ENCODE measurements around the gene NRG2. TPM values are rescaled to one million over a fixed set of nuclear protein-coding genes. Genes with fewer than 3 reads are reported as not detected.

The NRG2 gene
- polyA plus RNA-seq, 3 donors: 0.01 TPM; not detected in 2

DNA sequence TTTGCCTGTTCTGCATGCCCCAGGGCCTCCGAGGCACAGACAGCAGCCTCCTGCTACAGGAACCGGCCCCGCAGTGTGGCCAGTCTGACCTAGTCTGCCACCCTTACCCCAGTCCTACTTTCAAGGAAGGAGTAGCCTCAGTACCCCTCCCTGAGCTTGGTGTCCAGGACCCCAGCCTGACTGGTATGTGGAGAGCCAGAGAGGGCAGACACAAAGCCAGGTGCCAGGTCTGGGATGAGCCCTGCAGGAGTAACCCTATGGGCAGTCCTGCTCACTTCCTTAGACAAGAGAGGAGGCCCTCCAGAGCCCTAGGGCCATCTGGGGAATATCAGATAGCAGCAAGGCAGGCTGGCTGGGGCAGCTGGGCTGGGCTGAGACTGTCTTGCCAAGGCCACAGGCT lies 67.8 kb downstream of the NRG2 start:
- Mint-ChIP-seq H3K36me3 (no peaks in the 10 kb centered on the region), H3K4me3 (no peak overlapping the region), H3K4me1 (no peaks in the 10 kb centered on the region), H3K9me3 (peaks cover 0 to 1% (median 0%) of the 10 kb centered on the region in 7 donors), H3K27me3 (ENCODE audit: low read depth in 3 of 3) (peaks cover 9 to 24% (median 18%) of the 10 kb centered on the region in 3 donors), H3K27ac (no peak overlapping the region)
- Histone ChIP-seq H3K4me2 (replicated peaks; ENCODE audit: extremely low read depth, low read length, poor library complexity, severe bottlenecking) (no peak overlapping the region), H3K4me1 (ENCODE audit: control insufficient read depth in 1 of 2, insufficient read depth in 2 of 2, low read length in 2 of 2) (no peaks in the 10 kb centered on the region), H3K27ac (ENCODE audit: low read depth in 1 of 2, low read length in 2 of 2) (no peak overlapping the region), H3K36me3 (replicated peaks in 1 of 2; ENCODE audit: control insufficient read depth in 1 of 2, insufficient read depth in 2 of 2, low read length in 2 of 2) (no peaks in the 10 kb centered on the region), H3K9ac (ENCODE audit: insufficient read depth, low read length, poor library complexity, severe bottlenecking) (no peak overlapping the region), H4K20me1 (ENCODE audit: insufficient read depth, low read length) (no peaks in the 10 kb centered on the region), H3K4me3 (replicated peaks in 1 of 3; ENCODE audit: low read depth in 2 of 3, low read length in 3 of 3) (no peak overlapping the region), H2AFZ (ENCODE audit: insufficient read depth, low read depth, low read length, poor library complexity, severe bottlenecking) (no peak overlapping the region), H3K27me3 (ENCODE audit: control insufficient read depth in 2 of 2, insufficient read depth in 2 of 2, low read length in 2 of 2) (peaks cover 6 to 14% of the 10 kb centered on the region in 2 donors), H3K79me2 (ENCODE audit: insufficient read depth, low read length) (no peaks in the 10 kb centered on the region), H3K9me3 (replicated peaks in 1 of 2; ENCODE audit: control insufficient read depth in 1 of 2, insufficient read depth in 1 of 2, low read length in 2 of 2) (no peaks in the 10 kb centered on the region)
- TF ChIP-seq, protein P1, sequence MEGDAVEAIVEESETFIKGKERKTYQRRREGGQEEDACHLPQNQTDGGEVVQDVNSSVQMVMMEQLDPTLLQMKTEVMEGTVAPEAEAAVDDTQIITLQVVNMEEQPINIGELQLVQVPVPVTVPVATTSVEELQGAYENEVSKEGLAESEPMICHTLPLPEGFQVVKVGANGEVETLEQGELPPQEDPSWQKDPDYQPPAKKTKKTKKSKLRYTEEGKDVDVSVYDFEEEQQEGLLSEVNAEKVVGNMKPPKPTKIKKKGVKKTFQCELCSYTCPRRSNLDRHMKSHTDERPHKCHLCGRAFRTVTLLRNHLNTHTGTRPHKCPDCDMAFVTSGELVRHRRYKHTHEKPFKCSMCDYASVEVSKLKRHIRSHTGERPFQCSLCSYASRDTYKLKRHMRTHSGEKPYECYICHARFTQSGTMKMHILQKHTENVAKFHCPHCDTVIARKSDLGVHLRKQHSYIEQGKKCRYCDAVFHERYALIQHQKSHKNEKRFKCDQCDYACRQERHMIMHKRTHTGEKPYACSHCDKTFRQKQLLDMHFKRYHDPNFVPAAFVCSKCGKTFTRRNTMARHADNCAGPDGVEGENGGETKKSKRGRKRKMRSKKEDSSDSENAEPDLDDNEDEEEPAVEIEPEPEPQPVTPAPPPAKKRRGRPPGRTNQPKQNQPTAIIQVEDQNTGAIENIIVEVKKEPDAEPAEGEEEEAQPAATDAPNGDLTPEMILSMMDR (IDR thresholded peaks at IDR 0.05): no peak
- 100% methylated on average over 1 of the region's 3 CpGs for WGBS (ENCODE audit: insufficient coverage)
- DNase-seq: no peak
- intact Hi-C loops (cut with micrococcal nuclease): no loop called here

DNA sequence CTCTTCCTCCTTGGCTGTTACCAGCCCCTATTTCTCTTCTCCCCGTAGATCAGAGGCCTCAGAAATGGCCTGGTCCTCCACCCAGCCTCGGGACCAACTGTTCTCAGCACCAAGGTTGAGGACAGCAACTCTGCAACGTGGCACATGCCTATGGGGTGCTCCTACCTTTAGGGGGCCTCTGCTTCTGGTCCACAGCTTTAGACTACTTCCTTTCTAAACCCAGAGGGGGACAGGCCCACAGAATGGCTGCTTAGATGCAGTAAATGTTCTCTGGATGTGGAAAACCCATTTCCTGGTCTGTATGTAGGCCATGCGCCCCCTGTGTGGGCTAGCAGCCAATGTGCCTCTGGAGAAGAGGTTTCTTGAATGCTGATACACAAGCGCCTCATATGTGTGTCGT lies 68.4 kb downstream of the NRG2 start:
- Histone ChIP-seq H3K4me3 (replicated peaks in 1 of 3; ENCODE audit: low read depth in 2 of 3, low read length in 3 of 3) (no peak overlapping the region), H3K4me1 (ENCODE audit: control insufficient read depth in 1 of 2, insufficient read depth in 2 of 2, low read length in 2 of 2) (no peaks in the 10 kb centered on the region), H3K4me2 (replicated peaks; ENCODE audit: extremely low read depth, low read length, poor library complexity, severe bottlenecking) (no peak overlapping the region), H2AFZ (ENCODE audit: insufficient read depth, low read depth, low read length, poor library complexity, severe bottlenecking) (no peak overlapping the region), H4K20me1 (ENCODE audit: insufficient read depth, low read length) (no peaks in the 10 kb centered on the region), H3K79me2 (ENCODE audit: insufficient read depth, low read length) (no peaks in the 10 kb centered on the region), H3K36me3 (replicated peaks in 1 of 2; ENCODE audit: control insufficient read depth in 1 of 2, insufficient read depth in 2 of 2, low read length in 2 of 2) (no peaks in the 10 kb centered on the region), H3K9me3 (replicated peaks in 1 of 2; ENCODE audit: control insufficient read depth in 1 of 2, insufficient read depth in 1 of 2, low read length in 2 of 2) (no peaks in the 10 kb centered on the region), H3K9ac (ENCODE audit: insufficient read depth, low read length, poor library complexity, severe bottlenecking) (no peak overlapping the region), H3K27me3 (ENCODE audit: control insufficient read depth in 2 of 2, insufficient read depth in 2 of 2, low read length in 2 of 2) (peaks cover 7 to 13% of the 10 kb centered on the region in 2 donors), H3K27ac (ENCODE audit: low read depth in 1 of 2, low read length in 2 of 2) (no peak overlapping the region)
- no peak for DNase-seq
- Mint-ChIP-seq H3K27ac (no peak overlapping the region), H3K4me1 (no peaks in the 10 kb centered on the region), H3K36me3 (no peaks in the 10 kb centered on the region), H3K27me3 (ENCODE audit: low read depth in 3 of 3) (peaks cover 7 to 29% (median 17%) of the 10 kb centered on the region in 3 donors), H3K9me3 (peaks cover 0 to 1% (median 0%) of the 10 kb centered on the region in 7 donors), H3K4me3 (no peak overlapping the region)
- TF ChIP-seq, protein P1 (IDR thresholded peaks at IDR 0.05): no peak
- 80% methylated on average over 3 of the region's 6 CpGs for WGBS (ENCODE audit: insufficient coverage)
- intact Hi-C loops (cut with micrococcal nuclease): no loop called here
